GM18870 (cell line): ENCODE results near the gene AKR7A3.
"Not testable (repeated sequence)": the region's sequence is repeated elsewhere in the genome, so short reads cannot be mapped to it uniquely, and the experiment has no call there.

Experiments used
- ATAC-seq: cut with Tn5 transposase; IDR thresholded peaks from one replicate; pipeline ENCODE4 v1.9.1; 2021; ENCODE audit warnings: moderate library complexity; ENCODE audit not compliant: unreplicated experiment

The AKR7A3 gene

GRCh38 chr1:19288324-19289241 lies at the start of gene AKR7A3:
AKR7A3 (minus strand) TSS chr1:19288770; CDS start chr1:19288709, 61 bp downstream.
- not testable (repeated sequence) for ATAC-seq

GRCh38 chr1:19338323-19338762 lies 49.8 kb upstream of the AKR7A3 start:
- ATAC-seq: no peak

- no peak for ATAC-seq
Observed at GRCh38 chr1:19337289-19337688, 48.7 kb upstream of the AKR7A3 start.

- ATAC-seq: no peak
Observed at GRCh38 chr1:19336543-19336942, 48.0 kb upstream of the AKR7A3 start.

- no peak for ATAC-seq
Observed at GRCh38 chr1:19333587-19334354, 45.2 kb upstream of the AKR7A3 start.

GRCh38 chr1:19332832-19333231 lies 44.3 kb upstream of the AKR7A3 start:
- no peak for ATAC-seq

- no peak for ATAC-seq
Observed at GRCh38 chr1:19331262-19331878, 42.8 kb upstream of the AKR7A3 start.

- ATAC-seq: no peak
Observed at GRCh38 chr1:19330449-19331135, 42.0 kb upstream of the AKR7A3 start.

GRCh38 chr1:19329611-19330010 lies 41.0 kb upstream of the AKR7A3 start:
- ATAC-seq: no peak

- ATAC-seq: no peak
Observed at GRCh38 chr1:19329188-19329587, 40.6 kb upstream of the AKR7A3 start.

- no peak for ATAC-seq
Observed at GRCh38 chr1:19328486-19328885, 39.9 kb upstream of the AKR7A3 start.

- ATAC-seq: no peak
Observed at GRCh38 chr1:19327736-19328135, 39.2 kb upstream of the AKR7A3 start.

GRCh38 chr1:19327301-19327700 lies 38.7 kb upstream of the AKR7A3 start:
- no peak for ATAC-seq

- no peak for ATAC-seq
Observed at GRCh38 chr1:19326748-19327065, 38.1 kb upstream of the AKR7A3 start.

- no peak for ATAC-seq
Observed at GRCh38 chr1:19325958-19326747, 37.6 kb upstream of the AKR7A3 start.

GRCh38 chr1:19325368-19325957 lies 36.9 kb upstream of the AKR7A3 start:
- no peak for ATAC-seq

GRCh38 chr1:19324665-19324990 lies 36.1 kb upstream of the AKR7A3 start:
- no peak for ATAC-seq

- ATAC-seq: no peak
Observed at GRCh38 chr1:19323987-19324664, 35.6 kb upstream of the AKR7A3 start.

GRCh38 chr1:19322481-19322880 lies 33.9 kb upstream of the AKR7A3 start:
- no peak for ATAC-seq
